HepG2 (cell line): Measurements from ENCODE around the gene SLC16A1.

Source experiments
- BRF2 ChIP-seq: sonication (generic); formaldehyde crosslinking; IDR thresholded peaks from 2 replicates; pipeline ENCODE4 v1.8.1; 2022; ENCODE audit warnings: mild to moderate bottlenecking, missing genetic modification reagents
- CTCF ChIP-seq: sonication (generic); formaldehyde crosslinking; IDR thresholded peaks from 2 replicates; pipeline ENCODE4 v1.5.0; 2020; ENCODE audit warnings: mild to moderate bottlenecking, missing genetic modification reagents, moderate library complexity
- JUN ChIP-seq: sonication (generic); formaldehyde crosslinking; IDR thresholded peaks from 2 replicates; pipeline ENCODE4 v1.4.0; 2020; ENCODE audit warnings: mild to moderate bottlenecking, missing genetic modification reagents
- MXI1 ChIP-seq: IDR thresholded peaks from 3 replicates; pipeline ENCODE4 v1.6.1; 2012; ENCODE audit warnings: low read depth, low read length, inconsistent platforms, borderline replicate concordance
- NR1H2 ChIP-seq: sonication (generic); formaldehyde crosslinking; IDR thresholded peaks from 2 replicates; pipeline ENCODE4 v1.8.1; 2022; ENCODE audit warnings: low read depth, missing genetic modification reagents, borderline replicate concordance
- PBX2 ChIP-seq: IDR thresholded peaks from 2 replicates; pipeline ENCODE4 v1.6.1; 2016; ENCODE audit warnings: control low read depth
- RFX5 ChIP-seq: IDR thresholded peaks from 2 replicates; pipeline ENCODE4 v1.6.1; 2011; ENCODE audit warnings: low read depth, low read length, improper control_type of control experiment
- ZBTB7A ChIP-seq: sonication (generic); formaldehyde crosslinking; IDR thresholded peaks from 2 replicates; pipeline ENCODE4 v1.8.0; 2022; ENCODE audit warnings: mild to moderate bottlenecking, missing genetic modification reagents

- TF ChIP-seq BRF2 (CRISPR knock-in tag) (no peak), PBX2 (CRISPR knock-in tag) (no peak), ZBTB7A (CRISPR knock-in tag) (no peak), NR1H2 (CRISPR knock-in tag) (no peak), RFX5 (no peak), JUN (CRISPR knock-in tag) (no peak), MXI1 (no peak), CTCF (CRISPR knock-in tag) (no peak)
These were observed 15.0 kb upstream of the SLC16A1 start for GRCh38 chr1:112971006-112971405.
